DMS153 (cell line): ENCODE data around the gene PARP16.

Source experiments
- DNase-seq: peaks from one replicate; lab custom pipeline; 2025; lab: John Stamatoyannopoulos, UW

The PARP16 gene

GRCh38 chr15:65286704-65287519 lies at the start of gene PARP16:
TSS of gene PARP16 (minus strand) at chr15:65286883. CDS start at chr15:65286426, 457 bp downstream.
- peak; percentile 78 for DNase-seq

GRCh38 chr15:65335278-65336055 lies 48.8 kb upstream of the PARP16 start:
- no peak for DNase-seq

- DNase-seq: no peak
Observed at GRCh38 chr15:65334586-65335231, 48.0 kb upstream of the PARP16 start.

GRCh38 chr15:65333856-65334255 lies 47.2 kb upstream of the PARP16 start:
- no peak for DNase-seq

- no peak for DNase-seq
Observed at GRCh38 chr15:65333148-65333820, 46.6 kb upstream of the PARP16 start.

GRCh38 chr15:65332391-65333147 lies 45.9 kb upstream of the PARP16 start:
- no peak for DNase-seq

GRCh38 chr15:65331811-65332210 lies 45.1 kb upstream of the PARP16 start:
- DNase-seq: no peak

- DNase-seq: no peak
Observed at GRCh38 chr15:65330934-65331645, 44.4 kb upstream of the PARP16 start.

- no peak for DNase-seq
Observed at GRCh38 chr15:65329984-65330735, 43.5 kb upstream of the PARP16 start.

GRCh38 chr15:65329288-65329983 lies 42.8 kb upstream of the PARP16 start:
- DNase-seq: no peak

GRCh38 chr15:65328506-65329287 lies 42.0 kb upstream of the PARP16 start:
- DNase-seq: no peak

GRCh38 chr15:65327651-65328393 lies 41.1 kb upstream of the PARP16 start:
- DNase-seq: no peak

GRCh38 chr15:65326818-65327217 lies 40.1 kb upstream of the PARP16 start:
- no peak for DNase-seq

GRCh38 chr15:65326117-65326526 lies 39.4 kb upstream of the PARP16 start:
- DNase-seq: peak; percentile 25

- DNase-seq: peak; percentile 14
Observed at GRCh38 chr15:65323071-65323511, 36.4 kb upstream of the PARP16 start.

- DNase-seq: no peak
Observed at GRCh38 chr15:65318870-65319356, 32.2 kb upstream of the PARP16 start.

- DNase-seq: no peak
Observed at GRCh38 chr15:65312400-65312916, 25.8 kb upstream of the PARP16 start.
